ENCODE results near the gene AGPS. TPM values are rescaled to one million over a fixed set of nuclear protein-coding genes. Genes with fewer than 3 reads are reported as not detected.

Gene AGPS
- polyA plus RNA-seq, 1 of the 3 experiments (the other 2 are of a cell fraction), result 10.9 TPM

- Histone ChIP-seq H3K27me3 (ENCODE audit: insufficient read depth) (no peaks in the 10 kb centered on the region), H4K20me1 (ENCODE audit: insufficient read depth) (no peaks in the 10 kb centered on the region), H3K79me2 (ENCODE audit: insufficient read depth) (no peaks in the 10 kb centered on the region), H3K9me2 (no peaks in the 10 kb centered on the region), H3K9me3 (no peaks in the 10 kb centered on the region), H3K27ac (ENCODE audit: low read depth in 2 of 2, low read length in 1 of 2) (peak overlapping the region; percentile 8 to 29; a peak in 2 of 4 replicates), H3K4me1 (ENCODE audit: control insufficient read depth in 1 of 2, insufficient read depth in 2 of 2, low read depth in 1 of 2, low read length in 1 of 2) (no peaks in the 10 kb centered on the region; a peak in 1 of 4 replicates), H3K9ac (no peak overlapping the region), H3K4me2 (no peak overlapping the region), H3K36me3 (replicated peaks in 1 of 2; ENCODE audit: control insufficient read depth in 1 of 2, insufficient read depth in 2 of 2, low read length in 1 of 2) (peaks cover 0 to 5% of the 10 kb centered on the region in 2 experiments), H3F3A (replicated peaks; ENCODE audit: insufficient read depth) (peaks cover 6% of the 10 kb centered on the region), H2AFZ (ENCODE audit: low read depth) (no peak overlapping the region), H3K4me3 (ENCODE audit: low read depth in 2 of 2, low read length in 1 of 2) (no peak overlapping the region)
- TF ChIP-seq ZBTB33 (IDR thresholded peaks at IDR 0.05; ENCODE audit: borderline replicate concordance, low read depth) (no peak), EZH2phosphoT487 (IDR thresholded peaks at IDR 0.05; ENCODE audit: borderline replicate concordance, low read depth) (no peak), CHD2 (IDR thresholded peaks at IDR 0.05; ENCODE audit: low read length, partially characterized antibody) (no peak), NFIC (IDR thresholded peaks at IDR 0.05; ENCODE audit: borderline replicate concordance) (no peak), PBX3 (IDR thresholded peaks at IDR 0.05) (no peak), FOXJ3 (CRISPR knock-in tag; IDR thresholded peaks at IDR 0.05) (no peak), CTCF (IDR thresholded peaks at IDR 0.05) (no peak), RFX5 (IDR thresholded peaks at IDR 0.05; ENCODE audit: low read length) (no peak), YY1 (IDR thresholded peaks at IDR 0.05; ENCODE audit: low read depth) (no peak)
- ChIA-PET CTCF (interaction anchor here (0.8 kb wide), 2 partner anchors 14 to 19 kb away, joined by 3 read pairs; no protein-coding TSS in a partner anchor), POLR2A (no interaction called here)
- DNase-seq, result no peak
- WGBS (ENCODE audit: low lambda C conversion rate), result 66% methylated on average over 4 of the region's 4 CpGs
Observed at GRCh38 chr2:177352441-177353186, 40.0 kb upstream of the AGPS start.

GRCh38 chr2:177353187-177353478, 39.4 kb upstream of the AGPS start:
- no peak for DNase-seq
- H3K4me3 ChIP-seq (ENCODE audit: low read depth in 2 of 2, low read length in 1 of 2), result no peak overlapping the region
- H3F3A ChIP-seq (replicated peaks; ENCODE audit: insufficient read depth), result peaks cover 6% of the 10 kb centered on the region
- 73% methylated on average over 2 of the region's 2 CpGs for WGBS (ENCODE audit: low lambda C conversion rate)
- no peaks in the 10 kb centered on the region for H3K9me3 ChIP-seq
- no peak overlapping the region for H3K9ac ChIP-seq
- H3K4me2 ChIP-seq, result no peak overlapping the region
- H3K9me2 ChIP-seq, result no peaks in the 10 kb centered on the region
- ChIA-PET CTCF (interaction anchor here (0.8 kb wide), 1 partner anchor 19 kb away, joined by 3 read pairs; no protein-coding TSS in a partner anchor), POLR2A (no interaction called here)
- peaks cover 0 to under 1% of the 10 kb centered on the region in 2 experiments for H3K36me3 ChIP-seq (replicated peaks in 1 of 2; ENCODE audit: control insufficient read depth in 1 of 2, insufficient read depth in 2 of 2, low read length in 1 of 2)
- TF ChIP-seq MEF2A (IDR thresholded peaks at IDR 0.05; ENCODE audit: borderline replicate concordance, low read depth) (no peak), ELF1 (IDR thresholded peaks at IDR 0.05) (no peak), REST (IDR thresholded peaks at IDR 0.05; ENCODE audit: low read depth, low read length) (no peak), GATA2 (CRISPR knock-in tag; IDR thresholded peaks at IDR 0.05) (no peak), IRF3 (IDR thresholded peaks at IDR 0.05; ENCODE audit: low read depth, low read length) (no peak), TAF1 (IDR thresholded peaks at IDR 0.05; ENCODE audit: borderline replicate concordance, low read depth, low read length) (no peak)
- no peaks in the 10 kb centered on the region; a peak in 1 of 4 replicates for H3K4me1 ChIP-seq (ENCODE audit: control insufficient read depth in 1 of 2, insufficient read depth in 2 of 2, low read depth in 1 of 2, low read length in 1 of 2)
- peak overlapping the region in 1 of 2 experiments; percentile 9; a peak in 1 of 4 replicates for H3K27ac ChIP-seq (ENCODE audit: low read depth in 2 of 2, low read length in 1 of 2)
- no peaks in the 10 kb centered on the region for H4K20me1 ChIP-seq (ENCODE audit: insufficient read depth)
- no peak overlapping the region for H2AFZ ChIP-seq (ENCODE audit: low read depth)
- H3K27me3 ChIP-seq (ENCODE audit: insufficient read depth), result no peaks in the 10 kb centered on the region
- H3K79me2 ChIP-seq (ENCODE audit: insufficient read depth), result no peaks in the 10 kb centered on the region

All from SK-N-SH (cell line).